ENCODE results near the gene GUCA2B.
A peak's percentile ranks its signal among the peaks of the same experiment; 100 is the strongest.

Gene GUCA2B

GRCh38 chr1:42146626-42147320, 6.4 kb upstream of the GUCA2B start:
- Histone ChIP-seq H3K4me1 (ENCODE audit: insufficient read depth, insufficient read length) (peaks cover 7% of the 10 kb centered on the region), H3K9me3 (ENCODE audit: insufficient read depth, low read length) (no peaks in the 10 kb centered on the region), H3K27me3 (ENCODE audit: insufficient read depth, insufficient read length) (no peaks in the 10 kb centered on the region), H3K36me3 (ENCODE audit: insufficient read depth, insufficient read length, low read length) (no peaks in the 10 kb centered on the region), H3K9ac (ENCODE audit: insufficient read length, low read depth) (no peak overlapping the region), H3K4me3 (ENCODE audit: insufficient read length, low read depth) (no peak overlapping the region)
- peak; percentile 75 for DNase-seq (ENCODE audit: low read depth, low spot score)
- TF ChIP-seq SUZ12 (IDR thresholded peaks at IDR 0.05; ENCODE audit: extremely low read depth, insufficient read depth, insufficient read length) (no peak), YY1 (IDR thresholded peaks at IDR 0.05; ENCODE audit: insufficient read depth, insufficient read length) (no peak)

DNA sequence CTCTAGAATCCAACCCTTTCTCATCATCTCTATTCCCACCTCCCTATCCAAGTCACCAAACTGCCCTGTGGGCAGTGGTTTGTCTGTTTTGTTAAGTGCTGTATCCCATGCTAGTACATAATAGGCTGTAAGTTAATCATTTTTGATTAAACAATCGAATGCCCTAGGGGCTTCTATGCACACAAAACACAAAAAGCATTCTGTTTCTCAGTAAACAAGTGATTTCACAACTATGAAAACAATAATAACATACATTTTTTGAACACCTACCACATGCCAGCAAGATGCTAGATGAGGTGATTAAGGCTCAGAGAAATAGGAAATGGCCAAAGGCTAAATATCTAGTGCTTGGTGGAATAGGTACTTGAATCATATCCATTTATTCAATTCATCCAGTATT, 5.0 kb upstream of the GUCA2B start:
- no peak overlapping the region for H3K4me3 ChIP-seq (ENCODE audit: insufficient read length, low read depth)
- H3K4me1 ChIP-seq (ENCODE audit: insufficient read depth, insufficient read length) = peaks cover 7% of the 10 kb centered on the region
- H3K27me3 ChIP-seq (ENCODE audit: insufficient read depth, insufficient read length) = no peaks in the 10 kb centered on the region
- no peak overlapping the region for H3K9ac ChIP-seq (ENCODE audit: insufficient read length, low read depth)
- no peaks in the 10 kb centered on the region for H3K36me3 ChIP-seq (ENCODE audit: insufficient read depth, insufficient read length, low read length)
- TF ChIP-seq YY1 (IDR thresholded peaks at IDR 0.05; ENCODE audit: insufficient read depth, insufficient read length) = no peak
- no peak for TF ChIP-seq ZNF274 (IDR thresholded peaks at IDR 0.05; ENCODE audit: low read depth, low read length)
- TF ChIP-seq SUZ12 (IDR thresholded peaks at IDR 0.05; ENCODE audit: extremely low read depth, insufficient read depth, insufficient read length) = no peak
- H3K9me3 ChIP-seq (ENCODE audit: insufficient read depth, low read length) = no peaks in the 10 kb centered on the region
- DNase-seq (ENCODE audit: low read depth, low spot score) = no peak

DNA sequence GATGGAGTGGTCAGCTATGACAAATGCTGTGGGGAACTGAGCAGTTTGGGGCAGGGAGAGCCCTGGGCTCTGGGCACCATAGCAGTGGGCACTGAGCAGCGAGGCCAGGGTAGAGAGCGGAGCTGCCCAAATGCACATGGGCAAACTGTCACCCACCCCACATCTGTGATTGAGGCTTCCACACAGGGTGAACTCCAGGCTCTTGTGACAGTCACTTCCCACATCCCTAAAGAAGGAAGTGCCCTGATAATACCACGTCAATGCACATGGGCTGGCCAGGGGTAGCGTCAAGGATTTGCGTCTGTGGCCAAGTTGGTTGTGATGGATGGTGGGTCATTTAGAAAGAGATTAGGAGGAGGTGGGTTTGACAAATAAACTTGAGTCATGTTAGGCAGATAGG, 2.6 kb upstream of the GUCA2B start:
- Histone ChIP-seq H3K36me3 (ENCODE audit: insufficient read depth, insufficient read length, low read length) (no peaks in the 10 kb centered on the region), H3K27me3 (ENCODE audit: insufficient read depth, insufficient read length) (peaks cover 4% of the 10 kb centered on the region), H3K4me1 (ENCODE audit: insufficient read depth, insufficient read length) (peaks cover 3% of the 10 kb centered on the region), H3K9ac (ENCODE audit: insufficient read length, low read depth) (no peak overlapping the region), H3K4me3 (ENCODE audit: insufficient read length, low read depth) (no peak overlapping the region), H3K9me3 (ENCODE audit: insufficient read depth, low read length) (no peaks in the 10 kb centered on the region)
- no peak for DNase-seq (ENCODE audit: low read depth, low spot score)
- TF ChIP-seq YY1 (IDR thresholded peaks at IDR 0.05; ENCODE audit: insufficient read depth, insufficient read length) (no peak), ZNF274 (IDR thresholded peaks at IDR 0.05; ENCODE audit: low read depth, low read length) (no peak), SUZ12 (IDR thresholded peaks at IDR 0.05; ENCODE audit: extremely low read depth, insufficient read depth, insufficient read length) (no peak)

DNA sequence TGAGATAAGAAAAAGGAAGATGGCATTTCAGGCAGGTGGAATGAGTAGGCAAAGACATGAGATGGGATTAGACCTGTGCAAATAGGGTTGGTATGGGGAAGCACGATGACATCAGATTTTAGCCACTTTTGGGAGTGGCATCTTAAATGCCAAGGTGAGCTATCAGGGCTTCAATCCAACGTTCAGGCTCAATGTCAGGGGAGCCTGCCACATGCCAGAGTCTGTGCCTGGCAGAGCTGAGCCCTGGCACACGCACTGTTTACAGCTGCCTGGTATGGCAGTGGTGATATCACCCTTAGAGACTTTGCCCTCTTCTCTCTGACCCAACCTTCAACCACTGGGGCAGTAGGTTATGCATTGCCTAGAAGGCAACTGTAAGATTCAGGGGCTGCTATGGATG, 1.1 kb upstream of the GUCA2B start:
- no peaks in the 10 kb centered on the region for H3K9me3 ChIP-seq (ENCODE audit: insufficient read depth, low read length)
- no peaks in the 10 kb centered on the region for H3K4me1 ChIP-seq (ENCODE audit: insufficient read depth, insufficient read length)
- no peaks in the 10 kb centered on the region for H3K36me3 ChIP-seq (ENCODE audit: insufficient read depth, insufficient read length, low read length)
- H3K9ac ChIP-seq (ENCODE audit: insufficient read length, low read depth) = no peak overlapping the region
- DNase-seq (ENCODE audit: low read depth, low spot score) = no peak
- H3K4me3 ChIP-seq (ENCODE audit: insufficient read length, low read depth) = no peak overlapping the region
- peaks cover 4% of the 10 kb centered on the region for H3K27me3 ChIP-seq (ENCODE audit: insufficient read depth, insufficient read length)
- TF ChIP-seq ZNF274 (IDR thresholded peaks at IDR 0.05; ENCODE audit: low read depth, low read length) = no peak
- no peak for TF ChIP-seq SUZ12 (IDR thresholded peaks at IDR 0.05; ENCODE audit: extremely low read depth, insufficient read depth, insufficient read length)

GRCh38 chr1:42153624-42154023, 414 bp downstream of the GUCA2B start:
- H3K36me3 ChIP-seq (ENCODE audit: insufficient read depth, insufficient read length, low read length) = no peaks in the 10 kb centered on the region
- no peak for DNase-seq (ENCODE audit: low read depth, low spot score)
- no peak overlapping the region for H3K9ac ChIP-seq (ENCODE audit: insufficient read length, low read depth)
- H3K9me3 ChIP-seq (ENCODE audit: insufficient read depth, low read length) = no peaks in the 10 kb centered on the region
- H3K4me3 ChIP-seq (ENCODE audit: insufficient read length, low read depth) = no peak overlapping the region
- no peaks in the 10 kb centered on the region for H3K4me1 ChIP-seq (ENCODE audit: insufficient read depth, insufficient read length)
- peaks cover 4% of the 10 kb centered on the region for H3K27me3 ChIP-seq (ENCODE audit: insufficient read depth, insufficient read length)
- no peak for TF ChIP-seq YY1 (IDR thresholded peaks at IDR 0.05; ENCODE audit: insufficient read depth, insufficient read length)
- no peak for TF ChIP-seq SUZ12 (IDR thresholded peaks at IDR 0.05; ENCODE audit: extremely low read depth, insufficient read depth, insufficient read length)
- TF ChIP-seq ZNF274 (IDR thresholded peaks at IDR 0.05; ENCODE audit: low read depth, low read length) = no peak

GRCh38 chr1:42154685-42155084, 1.5 kb downstream of the GUCA2B start:
- no peak for TF ChIP-seq ZNF274 (IDR thresholded peaks at IDR 0.05; ENCODE audit: low read depth, low read length)
- no peak for TF ChIP-seq SUZ12 (IDR thresholded peaks at IDR 0.05; ENCODE audit: extremely low read depth, insufficient read depth, insufficient read length)
- TF ChIP-seq YY1 (IDR thresholded peaks at IDR 0.05; ENCODE audit: insufficient read depth, insufficient read length) = no peak
- Histone ChIP-seq H3K9ac (ENCODE audit: insufficient read length, low read depth) (no peak overlapping the region), H3K4me3 (ENCODE audit: insufficient read length, low read depth) (no peak overlapping the region), H3K4me1 (ENCODE audit: insufficient read depth, insufficient read length) (no peaks in the 10 kb centered on the region), H3K9me3 (ENCODE audit: insufficient read depth, low read length) (no peaks in the 10 kb centered on the region), H3K27me3 (ENCODE audit: insufficient read depth, insufficient read length) (peaks cover 4% of the 10 kb centered on the region), H3K36me3 (ENCODE audit: insufficient read depth, insufficient read length, low read length) (no peaks in the 10 kb centered on the region)
- no peak for DNase-seq (ENCODE audit: low read depth, low spot score)

DNA sequence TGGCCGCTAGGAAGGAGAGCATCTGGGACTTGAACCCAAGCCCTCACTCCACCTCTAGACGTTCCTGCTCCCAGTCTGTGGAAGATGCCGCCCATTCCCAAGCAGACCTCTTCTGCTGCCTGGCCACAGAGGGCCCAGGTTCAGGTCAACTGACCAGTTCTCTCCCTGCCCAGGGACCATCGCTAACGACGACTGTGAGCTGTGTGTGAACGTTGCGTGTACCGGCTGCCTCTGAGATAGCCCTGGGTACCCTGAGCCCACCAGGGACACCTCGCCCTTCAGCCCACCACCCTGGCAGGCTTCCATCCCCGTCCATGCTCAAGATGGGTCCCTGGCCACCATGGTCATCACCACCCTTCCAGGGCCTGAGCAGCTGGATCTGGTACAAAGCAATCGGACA, 2.2 kb downstream of the GUCA2B start:
- no peaks in the 10 kb centered on the region for H3K4me1 ChIP-seq (ENCODE audit: insufficient read depth, insufficient read length)
- 0 out of 2 replicates have a peak, but pooled peaks cover 1% of the 10 kb centered on the region for H3K9me3 ChIP-seq (ENCODE audit: insufficient read depth, low read length)
- no peaks in the 10 kb centered on the region for H3K36me3 ChIP-seq (ENCODE audit: insufficient read depth, insufficient read length, low read length)
- no peak for TF ChIP-seq YY1 (IDR thresholded peaks at IDR 0.05; ENCODE audit: insufficient read depth, insufficient read length)
- no peak for TF ChIP-seq SUZ12 (IDR thresholded peaks at IDR 0.05; ENCODE audit: extremely low read depth, insufficient read depth, insufficient read length)
- no peak for TF ChIP-seq ZNF274 (IDR thresholded peaks at IDR 0.05; ENCODE audit: low read depth, low read length)
- no peak overlapping the region for H3K9ac ChIP-seq (ENCODE audit: insufficient read length, low read depth)
- DNase-seq (ENCODE audit: low read depth, low spot score) = no peak
- H3K27me3 ChIP-seq (ENCODE audit: insufficient read depth, insufficient read length) = peaks cover 4% of the 10 kb centered on the region
- H3K4me3 ChIP-seq (ENCODE audit: insufficient read length, low read depth) = no peak overlapping the region

Measured in NT2/D1 (cell line).